SIG-M5 treated with dmso at 0.1 percent for 504 hours (cell line): Measurements from ENCODE around the gene FHL2.
"Not testable (repeated sequence)": the region's sequence is repeated elsewhere in the genome, so short reads cannot be mapped to it uniquely, and the experiment has no call there.

Experiments used
- DNase-seq: peaks from one replicate; lab custom pipeline; 2025; ENCODE audit not compliant: unreplicated experiment; lab: John Stamatoyannopoulos, UW

Gene FHL2

DNA sequence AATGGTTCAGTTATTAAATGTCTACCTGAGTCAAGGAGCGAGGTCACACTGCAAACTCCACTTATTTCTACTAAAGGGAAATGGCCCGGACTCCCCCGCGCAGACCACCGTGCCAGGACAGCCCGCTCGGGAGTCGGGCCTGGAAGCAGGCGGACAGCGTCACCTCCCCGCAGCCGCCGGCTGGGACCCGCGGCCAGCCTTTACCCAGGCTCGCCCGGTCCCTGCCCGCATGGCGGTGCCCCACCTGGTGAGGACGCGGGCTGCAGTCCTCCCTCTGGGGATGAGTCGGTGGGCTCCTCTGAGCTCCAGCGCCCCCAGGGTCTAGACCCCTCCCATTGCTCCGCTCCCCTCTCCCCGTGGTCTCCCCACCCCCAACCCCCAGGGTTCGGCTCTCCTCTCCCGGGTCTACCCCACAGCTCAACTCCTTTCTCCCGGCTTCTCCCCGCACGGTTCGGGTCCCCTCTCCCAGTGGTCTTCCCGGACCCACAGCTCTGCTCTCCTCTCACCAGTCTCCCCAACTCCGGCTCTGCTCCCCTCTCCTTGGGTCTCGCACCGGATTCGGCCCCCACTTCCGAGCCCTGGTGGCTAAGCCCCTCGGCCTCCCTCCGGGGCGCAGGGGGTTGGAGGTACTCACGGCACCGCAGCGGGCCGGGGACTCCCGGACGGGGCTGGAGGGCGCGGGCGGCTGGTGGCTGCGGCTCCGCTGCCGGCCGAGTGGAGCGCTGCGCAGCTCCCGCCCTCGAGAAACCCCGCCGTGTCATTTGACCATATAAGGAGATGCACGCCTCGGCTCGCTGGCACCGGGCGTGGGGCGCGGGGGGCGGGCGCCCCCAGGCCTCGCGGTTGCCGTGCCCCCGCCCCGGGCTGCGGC is at the start of gene FHL2:
Gene FHL2 (minus strand): TSS at position 716 of the 871 bp plus-strand sequence. CDS start 12,535 bp downstream, outside the sequence.
- peak; percentile 59 for DNase-seq

DNA sequence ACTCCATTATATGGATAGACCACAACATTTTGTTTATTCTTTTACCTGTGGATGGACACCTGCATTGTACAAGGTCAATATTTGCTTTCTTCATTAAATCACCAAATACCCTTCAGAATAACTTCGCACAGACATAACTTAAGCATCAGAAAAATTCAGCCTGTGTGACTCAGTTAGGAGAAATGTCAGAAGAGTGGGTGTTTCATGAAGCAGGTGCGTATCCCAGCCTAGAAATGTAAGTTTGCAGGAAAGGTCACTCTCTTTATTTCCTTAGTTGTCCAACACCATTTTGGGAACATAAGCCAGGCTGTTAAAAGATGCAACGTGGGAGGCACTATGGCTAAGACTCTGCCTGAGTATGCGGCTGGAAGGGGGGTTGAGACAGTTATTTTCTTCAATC is 48.6 kb upstream of the FHL2 start:
- DNase-seq = no peak

DNA sequence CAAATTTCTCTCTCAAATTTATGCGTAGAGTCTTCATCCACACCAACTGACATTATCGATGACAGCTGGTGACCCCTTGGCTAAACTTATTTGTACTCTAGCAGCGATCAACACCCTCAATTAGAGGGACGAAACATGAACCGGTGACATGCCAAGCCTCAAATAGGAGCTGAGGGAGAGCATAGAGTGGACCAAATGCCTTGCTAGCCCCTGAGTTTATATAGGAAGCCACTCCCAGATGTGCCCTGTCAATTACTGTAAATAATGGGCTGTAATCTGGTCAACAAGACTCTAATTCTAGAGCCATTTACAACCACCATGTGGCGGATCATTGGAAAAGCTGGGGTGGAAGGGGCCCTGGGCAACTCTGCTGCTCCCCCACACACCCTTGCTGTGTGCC is 47.6 kb upstream of the FHL2 start:
- no peak for DNase-seq

DNA sequence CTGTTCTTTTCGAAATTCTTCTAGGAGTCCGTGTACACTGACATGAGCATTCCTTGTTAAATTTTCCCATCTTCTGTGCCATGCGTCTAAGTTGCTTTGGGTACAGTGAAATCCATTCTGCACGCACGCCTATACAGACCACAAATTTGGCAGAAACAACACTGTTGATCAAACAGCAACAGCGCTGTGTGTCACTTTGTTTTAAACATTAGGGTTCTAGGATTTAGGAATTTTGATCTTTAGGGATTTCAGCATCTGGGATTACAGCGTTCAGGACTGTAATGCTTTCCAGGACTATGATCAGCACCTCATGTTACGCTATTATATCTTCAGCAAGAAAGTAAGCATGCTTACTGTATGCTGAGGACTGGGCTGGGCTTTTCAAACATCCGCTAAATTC is 47.1 kb upstream of the FHL2 start:
- DNase-seq = no peak

DNA sequence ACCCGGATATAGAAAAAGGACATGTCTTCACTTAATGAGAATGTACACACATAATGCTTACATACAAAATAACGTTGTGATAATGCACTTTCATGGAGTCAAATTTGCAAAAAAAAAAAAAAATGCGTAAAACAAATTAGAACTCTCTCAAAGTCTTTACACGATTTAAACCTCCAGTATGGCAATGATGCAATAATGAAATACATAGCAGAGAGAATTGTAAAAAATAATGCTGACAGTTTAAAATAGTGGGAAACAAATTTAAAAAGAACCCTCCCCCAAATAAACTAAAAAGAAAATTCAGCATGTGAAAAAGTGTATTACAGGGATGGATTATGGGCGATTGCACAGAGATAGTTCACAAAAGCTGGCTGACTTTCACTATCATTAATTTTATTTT is 46.6 kb upstream of the FHL2 start:
- DNase-seq = no peak

DNA sequence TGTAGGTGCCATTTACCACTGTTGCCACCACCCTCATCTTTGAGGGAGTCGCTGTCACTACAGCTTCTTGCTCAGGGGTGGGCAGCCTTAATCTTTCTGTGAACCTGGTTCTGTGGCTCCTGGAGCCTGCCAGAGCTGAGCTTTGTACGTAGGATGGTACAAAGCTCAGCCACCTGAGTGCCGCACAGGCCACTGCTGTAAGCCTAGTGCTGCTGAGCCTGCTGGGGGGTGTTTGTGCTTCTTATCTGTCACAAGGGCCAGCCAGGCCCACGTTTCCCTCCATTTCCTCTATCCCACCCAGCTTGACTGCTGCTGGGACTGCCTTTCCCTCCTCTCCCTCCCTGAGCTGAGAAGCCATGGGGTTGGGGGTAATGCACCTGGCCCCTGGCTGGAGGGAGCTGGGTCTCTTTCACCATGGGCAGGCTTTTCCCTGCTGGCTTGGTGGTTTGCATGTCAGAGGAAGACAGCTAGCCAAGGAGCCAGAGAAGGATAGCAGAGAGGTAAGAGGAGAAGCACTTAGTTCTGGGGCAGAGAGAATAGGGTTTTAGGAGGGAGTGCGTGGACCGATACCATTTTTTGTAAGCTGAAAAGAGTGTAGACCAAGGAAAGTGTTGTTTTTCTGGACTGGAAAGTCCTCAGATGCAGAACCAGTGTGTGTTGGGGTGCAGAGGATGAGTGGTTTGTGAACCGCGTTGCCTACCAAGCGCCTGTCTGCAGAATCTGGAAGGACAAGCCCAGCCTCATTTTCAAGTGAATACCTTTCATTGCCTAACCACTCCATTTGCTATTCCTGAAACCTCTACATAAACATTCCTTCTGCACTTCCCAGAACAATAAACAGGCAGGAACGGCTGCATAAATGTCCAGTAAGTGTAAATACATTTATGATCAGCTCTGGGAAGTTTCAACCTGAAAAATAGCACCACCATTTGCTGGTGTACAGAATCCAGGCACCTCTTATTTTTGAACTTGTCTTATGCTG is 45.1 kb upstream of the FHL2 start:
- no peak for DNase-seq

DNA sequence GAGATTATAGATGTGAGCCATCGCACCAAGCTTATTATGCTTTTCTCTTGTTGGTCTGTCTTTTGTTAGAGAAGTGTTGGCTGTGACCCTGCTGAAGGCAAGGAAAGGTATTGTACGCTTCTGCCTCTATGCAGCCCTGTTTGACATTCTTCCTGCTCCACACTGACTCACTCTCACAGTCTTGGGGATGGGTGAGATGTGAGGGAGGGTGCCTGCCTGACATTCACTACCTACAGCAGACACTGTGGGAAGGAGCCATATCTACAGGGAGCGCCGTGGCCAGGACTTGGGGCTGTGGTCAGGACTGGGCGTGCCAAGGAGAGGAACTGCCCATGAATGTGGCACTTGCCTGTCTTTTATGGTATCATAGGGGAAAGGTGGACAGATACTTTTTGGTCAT is 43.9 kb upstream of the FHL2 start:
- DNase-seq = no peak

GRCh38 chr2:105442056-105442455 is 43.2 kb upstream of the FHL2 start:
- DNase-seq = no peak

DNA sequence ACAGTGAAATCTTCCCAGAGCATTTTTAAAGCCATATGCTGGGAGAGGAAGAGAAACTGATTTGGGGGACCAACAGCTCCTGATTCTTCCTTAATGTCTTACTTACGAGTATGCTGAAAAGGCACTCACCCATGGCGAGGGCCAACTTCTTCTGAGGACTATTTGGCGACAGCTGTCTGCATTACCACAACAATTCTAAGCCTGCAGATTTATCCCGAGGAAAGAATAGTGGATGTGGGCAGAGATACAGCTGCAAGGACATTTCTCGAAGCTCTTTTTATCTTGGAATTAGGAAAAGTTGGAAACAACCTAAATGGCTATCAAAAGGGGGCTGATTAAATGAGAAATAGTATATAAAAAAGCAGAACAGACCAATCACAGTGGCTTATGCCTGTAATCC is 40.3 kb upstream of the FHL2 start:
- no peak for DNase-seq

DNA sequence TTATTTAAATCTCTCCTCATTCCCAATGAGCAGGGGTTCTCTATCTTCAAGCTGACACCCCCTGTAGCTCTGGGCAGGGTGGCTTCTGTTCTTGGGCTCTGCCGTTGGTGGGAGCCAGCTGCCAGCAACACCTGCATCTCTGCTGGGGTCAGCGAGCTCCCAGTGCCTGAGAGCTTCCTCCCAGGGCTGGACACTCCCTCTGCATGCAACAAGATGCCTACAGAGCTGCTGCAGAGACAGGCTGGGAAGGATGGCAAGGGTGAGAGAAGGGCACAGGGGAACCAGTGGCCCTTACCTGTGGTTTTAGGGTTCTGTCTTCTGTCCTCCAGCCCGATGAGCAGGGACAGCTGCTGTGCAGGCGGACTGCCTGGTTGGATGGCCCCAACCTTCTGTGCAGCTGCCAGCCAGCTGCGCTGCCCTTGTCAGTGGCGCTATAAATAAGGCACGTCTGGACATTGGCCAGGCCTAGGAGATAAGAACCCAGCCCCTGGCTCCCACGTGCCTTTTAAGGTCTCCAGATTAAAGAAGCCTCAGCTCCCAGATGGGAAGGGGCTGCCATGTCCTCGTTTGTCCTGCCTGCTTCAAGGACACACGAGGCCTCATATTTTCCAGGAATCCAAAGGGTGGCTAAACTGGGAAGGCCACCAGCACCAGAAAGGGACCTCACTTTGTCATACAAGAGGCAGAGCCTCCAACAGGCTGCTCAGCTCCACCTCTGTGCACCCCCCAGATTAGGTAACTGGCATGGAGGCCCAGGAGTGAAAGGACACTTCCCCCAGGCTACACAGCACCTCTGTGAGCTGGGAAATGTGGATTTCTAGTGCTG is 39.5 kb upstream of the FHL2 start:
- no peak for DNase-seq

DNA sequence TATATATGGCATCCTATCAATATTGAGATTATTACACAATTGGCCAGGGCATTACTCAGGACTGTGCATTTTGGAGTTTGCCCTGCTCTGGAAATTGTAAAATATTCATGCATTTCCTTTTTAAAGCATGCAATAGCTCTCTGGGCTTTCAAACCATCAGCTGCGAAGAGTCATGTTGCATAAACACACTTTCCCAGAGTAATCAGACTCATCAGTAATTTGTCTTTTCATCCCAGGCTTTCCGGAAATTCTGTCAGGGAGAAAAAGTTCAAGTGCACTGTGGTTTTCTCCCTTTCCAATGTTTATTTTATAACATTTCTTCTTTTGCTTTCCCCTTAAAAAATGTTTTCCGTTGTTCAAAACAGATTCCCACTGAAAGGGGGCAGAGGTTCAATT is 38.9 kb upstream of the FHL2 start:
- no peak for DNase-seq

- DNase-seq = no peak
Observed at GRCh38 chr2:105432749-105433148, 33.9 kb upstream of the FHL2 start.

GRCh38 chr2:105432044-105432399 is 33.2 kb upstream of the FHL2 start:
- no peak for DNase-seq

DNA sequence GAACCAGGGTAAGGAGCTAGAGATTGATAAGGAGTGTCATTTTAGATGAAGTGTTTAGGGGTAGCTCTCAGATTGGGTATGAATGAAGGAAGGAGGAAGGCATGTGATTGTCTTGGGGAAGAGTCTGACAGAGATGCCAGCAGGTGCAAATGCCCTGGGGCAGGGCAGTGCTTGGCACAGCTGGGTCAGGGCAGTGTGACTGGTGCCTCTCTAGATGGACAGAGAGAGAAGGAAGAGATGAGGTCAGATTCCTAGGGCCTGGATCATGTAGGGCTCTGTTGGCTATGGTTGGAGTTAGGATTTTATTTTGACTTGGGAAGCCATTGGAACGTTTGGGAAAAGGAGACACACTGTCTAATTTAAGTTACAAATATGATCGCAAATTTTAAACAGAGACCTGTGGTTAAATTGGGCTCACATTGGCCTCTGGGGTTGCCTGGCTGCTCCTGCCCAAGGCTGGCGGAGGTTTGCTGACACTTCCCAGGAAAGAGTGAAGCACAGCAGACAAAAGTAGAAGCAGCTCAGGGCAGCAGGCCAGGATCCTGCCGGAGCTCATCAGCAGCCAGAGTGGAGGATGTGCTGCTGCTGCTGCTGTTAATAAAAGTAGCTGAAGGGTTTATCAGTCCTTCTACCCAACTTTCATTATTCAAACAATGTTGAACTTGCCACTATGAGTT is 32.7 kb upstream of the FHL2 start:
- DNase-seq = no peak

- no peak for DNase-seq
Observed at GRCh38 chr2:105428387-105429018, 29.7 kb upstream of the FHL2 start.

- DNase-seq = no peak
Observed at GRCh38 chr2:105427485-105427884, 28.6 kb upstream of the FHL2 start.

DNA sequence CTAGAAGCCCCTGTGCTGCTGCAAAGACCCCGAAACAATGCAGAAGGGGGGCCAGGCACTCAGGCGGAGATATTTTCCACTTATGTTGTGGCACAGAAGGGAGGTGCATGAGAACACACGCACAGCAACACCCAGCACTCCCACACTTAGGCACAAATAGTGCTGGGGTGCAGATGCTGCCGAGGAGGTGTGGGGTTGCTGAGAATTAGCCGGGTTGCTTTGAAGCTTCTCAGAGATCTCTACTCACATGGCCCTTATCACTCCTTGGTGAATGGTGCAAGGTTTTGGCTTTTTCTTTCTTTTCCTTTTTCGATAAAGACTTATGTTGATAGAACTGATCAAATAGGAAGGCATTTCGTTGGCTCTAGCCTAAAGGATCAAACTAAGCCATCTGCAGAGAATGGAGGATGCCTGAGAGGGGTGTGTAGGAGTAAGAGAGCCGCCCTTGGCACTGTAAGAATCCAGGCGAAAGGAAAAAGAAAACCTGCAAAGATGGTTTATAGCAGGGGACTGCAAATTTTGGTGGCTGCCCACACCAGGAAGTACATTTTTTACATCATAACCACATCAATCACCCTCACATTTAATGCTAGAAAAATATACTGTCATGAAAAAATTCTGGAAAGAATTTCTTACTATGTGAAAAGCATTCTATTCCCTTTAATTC is 27.9 kb upstream of the FHL2 start:
- no peak for DNase-seq

DNA sequence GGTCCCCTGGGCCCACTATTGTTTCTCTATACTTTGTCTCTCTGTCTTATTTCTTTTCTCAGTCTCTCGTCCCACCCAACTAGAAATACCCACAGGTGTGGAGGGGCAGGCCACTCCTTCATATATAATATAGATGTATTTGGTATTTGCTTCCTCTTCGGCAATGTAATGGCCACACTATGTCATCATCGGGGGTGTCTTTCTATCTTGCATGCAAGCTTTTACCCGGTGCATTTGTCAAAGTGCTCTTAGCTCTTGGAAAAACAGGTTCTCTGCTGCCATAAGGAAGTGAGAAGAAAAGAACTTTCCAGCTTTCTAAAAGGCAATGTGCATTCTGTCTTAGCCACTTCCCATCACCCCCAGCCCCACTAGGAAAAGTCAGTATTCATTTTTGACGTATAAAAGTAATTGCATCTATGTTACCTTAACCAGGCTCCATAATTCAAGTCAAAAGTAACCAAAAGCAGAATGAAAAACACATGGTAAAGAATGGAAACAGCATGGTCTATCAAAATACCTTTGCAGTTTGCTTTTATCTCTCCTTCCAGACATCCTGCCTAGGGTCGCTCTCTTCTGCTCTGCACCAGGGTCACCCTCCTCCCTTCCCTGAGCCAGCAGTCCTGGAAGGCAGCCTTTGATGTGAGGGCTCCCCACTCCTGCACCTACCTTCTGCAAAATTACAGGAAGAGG is 27.2 kb upstream of the FHL2 start:
- no peak for DNase-seq

DNA sequence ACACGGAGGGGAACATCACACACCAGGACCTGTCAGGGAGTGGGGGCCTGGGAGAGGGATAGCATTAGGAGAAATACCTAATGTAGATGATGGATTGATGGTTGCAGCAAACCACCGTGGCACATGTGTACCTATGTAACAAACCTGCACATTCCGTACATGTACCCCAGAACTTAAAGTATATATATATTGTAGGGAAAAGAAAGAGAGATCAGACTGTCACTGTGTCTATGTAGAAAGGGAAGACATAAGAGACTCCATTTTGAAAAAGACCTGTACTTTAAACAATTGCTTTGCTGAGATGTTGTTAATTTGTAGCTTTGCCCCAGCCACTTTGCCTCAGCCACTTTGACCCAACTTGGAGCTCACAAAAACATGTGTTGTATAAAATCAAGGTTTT is 26.0 kb upstream of the FHL2 start:
- not testable (repeated sequence) for DNase-seq
